Right lobe of liver (tissue), 4 donors: ENCODE measurements around the gene ARSA.

Experiments used
- CTCF ChIP-seq, 4 donors: fragments of 200-600 bp in 3 of 4; fragments of 450-650 bp in 1 of 4; IDR thresholded peaks; one replicate each; pipeline versions ENCODE4 v1.5.1 to v1.8.0; 2016 to 2022; ENCODE audit warnings: antibody characterized with exemption in 4 of 4, mild to moderate bottlenecking in 2 of 4
- POLR2A ChIP-seq: fragments of 450-650 bp; IDR thresholded peaks from one replicate; pipeline ENCODE4 v1.6.1; 2017; ENCODE audit warnings: antibody characterized with exemption, mild to moderate bottlenecking
- donor health status: DM: no; HTN: no; CAD: no.
- donor health status: DM: no; HTN: no; CAD: no.
- donor health status: DM: no; HTN: yes; CAD: no.

GRCh38 chr22:50672041-50672440 is 44.1 kb upstream of the ARSA start:
- TF ChIP-seq CTCF (IDR thresholded peaks at IDR 0.05) = no peak
- no peak for TF ChIP-seq POLR2A
